IPS-18a (cell line): ENCODE measurements around the gene ABCC2.
"Not testable (repeated sequence)": the region's sequence is repeated elsewhere in the genome, so short reads cannot be mapped to it uniquely, and the experiment has no call there.

Source experiments
- H3K27ac ChIP-seq: one replicate; pipeline ENCODE4 v1.5.1; 2013; ENCODE audit warnings: low read length
- H3K27me3 ChIP-seq: one replicate; pipeline ENCODE4 v1.6.1; 2013; ENCODE audit warnings: mild to moderate bottlenecking, low read length; ENCODE audit not compliant: control insufficient read depth, insufficient read depth
- H3K36me3 ChIP-seq: one replicate; pipeline ENCODE4 v1.6.1; 2013; ENCODE audit warnings: low read depth, low read length; ENCODE audit not compliant: control insufficient read depth
- H3K4me1 ChIP-seq: one replicate; pipeline ENCODE4 v1.6.1; 2013; ENCODE audit warnings: low read depth, low read length; ENCODE audit not compliant: control insufficient read depth
- H3K4me3 ChIP-seq: one replicate; pipeline ENCODE4 v1.5.1; 2013; ENCODE audit warnings: low read length
- H3K9ac ChIP-seq: one replicate; pipeline ENCODE4 v1.6.1; 2013; ENCODE audit warnings: mild to moderate bottlenecking, low read length, moderate library complexity
- H3K9me3 ChIP-seq: one replicate; pipeline ENCODE4 v1.6.1; 2013; ENCODE audit warnings: low read depth, low read length; ENCODE audit not compliant: control insufficient read depth

The ABCC2 gene

GRCh38 chr10:99880080-99880835 lies 97.8 kb downstream of the ABCC2 start:
- Histone ChIP-seq H3K27ac (no peak overlapping the region), H3K4me1 (no peaks in the 10 kb centered on the region), H3K27me3 (no peaks in the 10 kb centered on the region), H3K36me3 (peaks cover 99% of the 10 kb centered on the region), H3K9me3 (no peaks in the 10 kb centered on the region), H3K9ac (no peak overlapping the region), H3K4me3 (no peak overlapping the region)

- Histone ChIP-seq H3K4me3 (no peak overlapping the region), H3K4me1 (no peaks in the 10 kb centered on the region), H3K9me3 (no peaks in the 10 kb centered on the region), H3K27ac (no peak overlapping the region), H3K9ac (no peak overlapping the region), H3K36me3 (peaks cover 100% of the 10 kb centered on the region), H3K27me3 (no peaks in the 10 kb centered on the region)
Observed at GRCh38 chr10:99881371-99881770, 98.9 kb downstream of the ABCC2 start.

GRCh38 chr10:99883523-99883922 lies 101.1 kb downstream of the ABCC2 start:
- Histone ChIP-seq H3K27ac (no peak overlapping the region), H3K4me3 (no peak overlapping the region), H3K36me3 (peaks cover 96% of the 10 kb centered on the region)

GRCh38 chr10:99888622-99889021 lies 106.2 kb downstream of the ABCC2 start:
- Histone ChIP-seq H3K4me3 (no peak overlapping the region), H3K9me3 (no peaks in the 10 kb centered on the region), H3K9ac (no peak overlapping the region), H3K36me3 (peaks cover 78% of the 10 kb centered on the region), H3K27ac (no peak overlapping the region), H3K27me3 (no peaks in the 10 kb centered on the region), H3K4me1 (no peaks in the 10 kb centered on the region)

More at GRCh38 chr10:99883523-99883922, 101.1 kb downstream of the ABCC2 start:
- Histone ChIP-seq H3K27me3 (no peaks in the 10 kb centered on the region), H3K4me1 (no peaks in the 10 kb centered on the region), H3K9ac (no peak overlapping the region), H3K9me3 (no peaks in the 10 kb centered on the region)

GRCh38 chr10:99894613-99895012 lies 112.2 kb downstream of the ABCC2 start:
- no peak overlapping the region for H3K27ac ChIP-seq
- no peaks in the 10 kb centered on the region for H3K9me3 ChIP-seq
- no peak overlapping the region for H3K9ac ChIP-seq
- no peak overlapping the region for H3K4me3 ChIP-seq
- H3K27me3 ChIP-seq = no peaks in the 10 kb centered on the region
- H3K4me1 ChIP-seq = no peaks in the 10 kb centered on the region
- peaks cover 82% of the 10 kb centered on the region for H3K36me3 ChIP-seq

GRCh38 chr10:99895066-99895465 lies 112.6 kb downstream of the ABCC2 start:
- peaks cover 82% of the 10 kb centered on the region for H3K36me3 ChIP-seq
- H3K4me3 ChIP-seq, H3K9ac ChIP-seq, H3K4me1 ChIP-seq, H3K27me3 ChIP-seq, H3K27ac ChIP-seq, H3K9me3 ChIP-seq: not testable (repeated sequence)

GRCh38 chr10:99895867-99896266 lies 113.4 kb downstream of the ABCC2 start:
- no peaks in the 10 kb centered on the region for H3K4me1 ChIP-seq
- no peak overlapping the region for H3K9ac ChIP-seq
- H3K4me3 ChIP-seq = no peak overlapping the region
- peaks cover 80% of the 10 kb centered on the region for H3K36me3 ChIP-seq
- H3K9me3 ChIP-seq = no peaks in the 10 kb centered on the region
- no peak overlapping the region for H3K27ac ChIP-seq
- no peaks in the 10 kb centered on the region for H3K27me3 ChIP-seq
